Memory B cell (primary cell): ENCODE data around the gene MAMDC4.
A peak's percentile ranks its signal among the peaks of the same experiment; 100 is the strongest.

Experiments
- ATAC-seq: fragments of 150-1000 bp; cut with Tn5 transposase; 2 replicates; pipeline ENCODE4 v1.10.0; 2021; ENCODE audit warnings: low read depth, mild to moderate bottlenecking, moderate library complexity
- DNase-seq, 2 donors: peaks; one replicate each; pipeline ENCODE4 v3.0.0; 2022; ENCODE audit warnings: low spot score in 2 of 2
- H3K27ac Mint-ChIP-seq: one replicate; pipeline ENCODE4 v1.8.0; 2022; ENCODE audit warnings: mild to moderate bottlenecking, moderate library complexity, mixed read lengths
- H3K27me3 Mint-ChIP-seq: one replicate; pipeline ENCODE4 v1.8.0; 2022; ENCODE audit warnings: mixed read lengths
- H3K36me3 Mint-ChIP-seq: one replicate; pipeline ENCODE4 v1.8.0; 2022; ENCODE audit warnings: mild to moderate bottlenecking, mixed read lengths
- H3K4me1 Mint-ChIP-seq: one replicate; pipeline ENCODE4 v1.8.0; 2022; ENCODE audit warnings: mixed read lengths
- H3K4me3 Mint-ChIP-seq: one replicate; pipeline ENCODE4 v1.8.0; 2022; ENCODE audit warnings: mild to moderate bottlenecking, moderate library complexity, mixed read lengths
- H3K9me3 Mint-ChIP-seq: one replicate; pipeline ENCODE4 v1.8.0; 2022; ENCODE audit warnings: mixed read lengths

MAMDC4 gene

GRCh38 chr9:136856541-136857141, 4.5 kb downstream of the MAMDC4 start:
- H3K4me3 Mint-ChIP-seq, result no peak overlapping the region
- H3K4me1 Mint-ChIP-seq, result peaks cover 2% of the 10 kb centered on the region
- no peak overlapping the region for H3K27ac Mint-ChIP-seq
- no peak for DNase-seq
- no peaks in the 10 kb centered on the region for H3K36me3 Mint-ChIP-seq
- no peaks in the 10 kb centered on the region for H3K9me3 Mint-ChIP-seq
- ATAC-seq, result no peak
- H3K27me3 Mint-ChIP-seq, result no peaks in the 10 kb centered on the region

GRCh38 chr9:136857166-136857565, 5.0 kb downstream of the MAMDC4 start:
- Mint-ChIP-seq H3K36me3 (peaks cover 2% of the 10 kb centered on the region), H3K9me3 (no peaks in the 10 kb centered on the region), H3K4me1 (peaks cover 2% of the 10 kb centered on the region), H3K27ac (no peak overlapping the region), H3K4me3 (no peak overlapping the region), H3K27me3 (no peaks in the 10 kb centered on the region)
- DNase-seq (no peak), ATAC-seq (no peak)

- Mint-ChIP-seq H3K4me1 (peaks cover 4% of the 10 kb centered on the region), H3K4me3 (no peak overlapping the region), H3K9me3 (no peaks in the 10 kb centered on the region), H3K27ac (no peak overlapping the region), H3K36me3 (peaks cover 4% of the 10 kb centered on the region), H3K27me3 (no peaks in the 10 kb centered on the region)
- no peak for ATAC-seq
- DNase-seq, result no peak
Measured at GRCh38 chr9:136857581-136858412, 5.7 kb downstream of the MAMDC4 start.

GRCh38 chr9:136858452-136858843, 6.3 kb downstream of the MAMDC4 start:
- ATAC-seq (no peak), DNase-seq (no peak)
- H3K4me3 Mint-ChIP-seq, result no peak overlapping the region
- peaks cover 6% of the 10 kb centered on the region for H3K36me3 Mint-ChIP-seq
- H3K9me3 Mint-ChIP-seq, result no peaks in the 10 kb centered on the region
- H3K27me3 Mint-ChIP-seq, result no peaks in the 10 kb centered on the region
- H3K27ac Mint-ChIP-seq, result no peak overlapping the region
- peaks cover 4% of the 10 kb centered on the region for H3K4me1 Mint-ChIP-seq

- ATAC-seq (no peak), DNase-seq (no peak)
- Mint-ChIP-seq H3K9me3 (no peaks in the 10 kb centered on the region), H3K4me1 (peaks cover 4% of the 10 kb centered on the region), H3K27me3 (no peaks in the 10 kb centered on the region), H3K4me3 (no peak overlapping the region), H3K27ac (no peak overlapping the region), H3K36me3 (peaks cover 8% of the 10 kb centered on the region)
Measured at GRCh38 chr9:136858844-136859757, 7.0 kb downstream of the MAMDC4 start.

- Mint-ChIP-seq H3K4me3 (no peak overlapping the region), H3K27me3 (no peaks in the 10 kb centered on the region), H3K9me3 (no peaks in the 10 kb centered on the region), H3K36me3 (peaks cover 8% of the 10 kb centered on the region), H3K27ac (no peak overlapping the region), H3K4me1 (peaks cover 8% of the 10 kb centered on the region)
- ATAC-seq (no peak), DNase-seq (no peak)
Measured at GRCh38 chr9:136860529-136860928, 8.4 kb downstream of the MAMDC4 start.

- no peak for DNase-seq
- peaks cover 8% of the 10 kb centered on the region for H3K36me3 Mint-ChIP-seq
- H3K9me3 Mint-ChIP-seq, result no peaks in the 10 kb centered on the region
- H3K27ac Mint-ChIP-seq, result no peak overlapping the region
- no peak for ATAC-seq
- no peak overlapping the region for H3K4me3 Mint-ChIP-seq
- no peaks in the 10 kb centered on the region for H3K27me3 Mint-ChIP-seq
- H3K4me1 Mint-ChIP-seq, result peaks cover 12% of the 10 kb centered on the region
Measured at GRCh38 chr9:136860933-136861873, 9.1 kb downstream of the MAMDC4 start.

GRCh38 chr9:136861874-136862457, 9.8 kb downstream of the MAMDC4 start:
- no peaks in the 10 kb centered on the region for H3K9me3 Mint-ChIP-seq
- ATAC-seq (no peak), DNase-seq (no peak)
- no peak overlapping the region for H3K4me3 Mint-ChIP-seq
- peaks cover 12% of the 10 kb centered on the region for H3K4me1 Mint-ChIP-seq
- peaks cover 8% of the 10 kb centered on the region for H3K36me3 Mint-ChIP-seq
- H3K27me3 Mint-ChIP-seq, result no peaks in the 10 kb centered on the region
- H3K27ac Mint-ChIP-seq, result no peak overlapping the region

- Mint-ChIP-seq H3K27ac (no peak overlapping the region), H3K4me1 (peaks cover 12% of the 10 kb centered on the region), H3K9me3 (no peaks in the 10 kb centered on the region), H3K27me3 (no peaks in the 10 kb centered on the region), H3K4me3 (no peak overlapping the region), H3K36me3 (peaks cover 8% of the 10 kb centered on the region)
- DNase-seq (no peak), ATAC-seq (no peak)
Measured at GRCh38 chr9:136862849-136863622, 10.9 kb downstream of the MAMDC4 start.

- Mint-ChIP-seq H3K27me3 (no peaks in the 10 kb centered on the region), H3K36me3 (peaks cover 8% of the 10 kb centered on the region), H3K27ac (no peak overlapping the region), H3K4me3 (no peak overlapping the region), H3K4me1 (peaks cover 12% of the 10 kb centered on the region), H3K9me3 (no peaks in the 10 kb centered on the region)
- no peak for DNase-seq
- ATAC-seq, result no peak
Measured at GRCh38 chr9:136863623-136864273, 11.6 kb downstream of the MAMDC4 start.

- DNase-seq, result no peak
- Mint-ChIP-seq H3K27ac (peak overlapping the region; percentile 92), H3K9me3 (no peaks in the 10 kb centered on the region), H3K4me1 (peaks cover 12% of the 10 kb centered on the region), H3K4me3 (peak overlapping the region; percentile 97), H3K27me3 (no peaks in the 10 kb centered on the region), H3K36me3 (peaks cover 8% of the 10 kb centered on the region)
- ATAC-seq, result no peak
Measured at GRCh38 chr9:136865041-136865767, 13.1 kb downstream of the MAMDC4 start.

- Mint-ChIP-seq H3K36me3 (peaks cover 8% of the 10 kb centered on the region), H3K4me1 (peaks cover 12% of the 10 kb centered on the region), H3K9me3 (no peaks in the 10 kb centered on the region), H3K4me3 (peak overlapping the region; percentile 97), H3K27me3 (no peaks in the 10 kb centered on the region), H3K27ac (peak overlapping the region; percentile 92)
- ATAC-seq (peak; percentile 3), DNase-seq (no peak)
Measured at GRCh38 chr9:136865768-136866103, 13.6 kb downstream of the MAMDC4 start.
